ENCODE results near the gene NADSYN1.

The NADSYN1 gene

GRCh38 chr11:71432761-71433647 lies 20.0 kb upstream of the NADSYN1 start:
- peak in 42 of 56 donors; percentile 22 to 83 (median 44) for DNase-seq

GRCh38 chr11:71433648-71434450 lies 19.2 kb upstream of the NADSYN1 start:
- DNase-seq: peak in 5 of 56 donors; percentile 26 to 49 (median 27)

GRCh38 chr11:71434576-71435130 lies 18.4 kb upstream of the NADSYN1 start:
- no peak for DNase-seq

GRCh38 chr11:71435278-71435951 lies 17.6 kb upstream of the NADSYN1 start:
- DNase-seq: no peak

- no peak for DNase-seq
Measured at GRCh38 chr11:71436861-71437260, 16.1 kb upstream of the NADSYN1 start.

- DNase-seq: no peak
Measured at GRCh38 chr11:71437399-71437798, 15.6 kb upstream of the NADSYN1 start.

- no peak for DNase-seq
Measured at GRCh38 chr11:71437879-71438278, 15.1 kb upstream of the NADSYN1 start.

- DNase-seq: no peak
Measured at GRCh38 chr11:71438650-71439049, 14.4 kb upstream of the NADSYN1 start.

GRCh38 chr11:71440021-71440755 lies 12.8 kb upstream of the NADSYN1 start:
- DNase-seq: no peak

- DNase-seq: no peak
Measured at GRCh38 chr11:71441251-71441650, 11.8 kb upstream of the NADSYN1 start.

- no peak for DNase-seq
Measured at GRCh38 chr11:71442123-71442522, 10.9 kb upstream of the NADSYN1 start.

GRCh38 chr11:71442880-71443279 lies 10.1 kb upstream of the NADSYN1 start:
- peak in 5 of 56 donors; percentile 15 to 42 (median 22) for DNase-seq

- DNase-seq: no peak
Measured at GRCh38 chr11:71443736-71444445, 9.1 kb upstream of the NADSYN1 start.

GRCh38 chr11:71444811-71445210 lies 8.2 kb upstream of the NADSYN1 start:
- DNase-seq: no peak

- no peak for DNase-seq
Measured at GRCh38 chr11:71446150-71446549, 6.9 kb upstream of the NADSYN1 start.

GRCh38 chr11:71446942-71447688 lies 5.9 kb upstream of the NADSYN1 start:
- DNase-seq: no peak

GRCh38 chr11:71447791-71448256 lies 5.2 kb upstream of the NADSYN1 start:
- peak in 13 of 56 donors; percentile 30 to 69 (median 57) for DNase-seq

- DNase-seq: peak; percentile 64 to 98 (median 90)
Measured at GRCh38 chr11:71448257-71449171, 4.5 kb upstream of the NADSYN1 start, which contains the start of gene DHCR7. DHCR7 (minus strand) TSS chr11:71448393; CDS start chr11:71444952, 3,441 bp downstream.

All from nucleus accumbens (tissue), 56 donors.